Parathyroid adenoma (tissue), 2 donors: ENCODE data around the gene KCNJ15.

Experiments used
- H2AFZ ChIP-seq: fragments of 300-600 bp; sonication (generic); one replicate; pipeline ENCODE4 v1.7.0; 2017; ENCODE audit warnings: antibody characterized with exemption, mild to moderate bottlenecking
- H3K27ac ChIP-seq: fragments of 300-600 bp; sonication (generic); one replicate; pipeline ENCODE4 v1.7.0; 2017
- H3K27me3 ChIP-seq: fragments of 300-600 bp; sonication (generic); one replicate; pipeline ENCODE4 v1.7.0; 2017; ENCODE audit warnings: low read length; ENCODE audit not compliant: control insufficient read depth, insufficient read depth
- H3K36me3 ChIP-seq: fragments of 300-600 bp; sonication (generic); one replicate; pipeline ENCODE4 v1.7.0; 2017; ENCODE audit warnings: low read length; ENCODE audit not compliant: control insufficient read depth, insufficient read depth
- H3K4me1 ChIP-seq: fragments of 300-600 bp; sonication (generic); one replicate; pipeline ENCODE4 v1.7.0; 2017; ENCODE audit warnings: control low read depth
- H3K4me2 ChIP-seq: fragments of 300-600 bp; sonication (generic); one replicate; pipeline ENCODE4 v1.7.0; 2017; ENCODE audit warnings: low read length
- H3K4me3 ChIP-seq: fragments of 300-600 bp; sonication (generic); one replicate; pipeline ENCODE4 v1.7.0; 2017; ENCODE audit warnings: low read depth, low read length
- H3K79me2 ChIP-seq: fragments of 300-600 bp; sonication (generic); one replicate; pipeline ENCODE4 v1.7.0; 2017; ENCODE audit warnings: control low read depth
- H3K9ac ChIP-seq: fragments of 300-600 bp; sonication (generic); one replicate; pipeline ENCODE4 v1.7.0; 2017; ENCODE audit warnings: mild to moderate bottlenecking
- H3K9me3 ChIP-seq: fragments of 300-600 bp; sonication (generic); one replicate; pipeline ENCODE4 v1.7.0; 2017; ENCODE audit warnings: low read length; ENCODE audit not compliant: control insufficient read depth
- CTCF ChIP-seq: fragments of 300-600 bp; sonication (generic); IDR thresholded peaks from one replicate; pipeline ENCODE4 v1.7.0; 2017; ENCODE audit warnings: antibody characterized with exemption, mild to moderate bottlenecking
- donor health status: primary hyperparathyroidism.

Gene KCNJ15

GRCh38 chr21:38330666-38331065 lies 73.9 kb downstream of the KCNJ15 start:
- no peaks in the 10 kb centered on the region for H3K4me1 ChIP-seq
- no peaks in the 10 kb centered on the region for H3K79me2 ChIP-seq
- H2AFZ ChIP-seq = no peak overlapping the region
- no peaks in the 10 kb centered on the region for H3K9me3 ChIP-seq
- no peak overlapping the region for H3K4me2 ChIP-seq
- no peak for TF ChIP-seq CTCF
- H3K36me3 ChIP-seq = no peaks in the 10 kb centered on the region
- H3K27ac ChIP-seq = no peak overlapping the region
- no peak overlapping the region for H3K9ac ChIP-seq
- H3K4me3 ChIP-seq = no peak overlapping the region
- H3K27me3 ChIP-seq = peaks cover 4% of the 10 kb centered on the region

- H2AFZ ChIP-seq = no peak overlapping the region
Measured at GRCh38 chr21:38333301-38334272, 76.8 kb downstream of the KCNJ15 start.

GRCh38 chr21:38334866-38335265 lies 78.1 kb downstream of the KCNJ15 start:
- no peaks in the 10 kb centered on the region for H3K4me1 ChIP-seq
- H3K36me3 ChIP-seq = no peaks in the 10 kb centered on the region
- no peak overlapping the region for H3K4me3 ChIP-seq
- no peak overlapping the region for H2AFZ ChIP-seq
- no peaks in the 10 kb centered on the region for H3K9me3 ChIP-seq
- no peak overlapping the region for H3K27ac ChIP-seq
- no peaks in the 10 kb centered on the region for H3K27me3 ChIP-seq
- no peak overlapping the region for H3K9ac ChIP-seq
- no peaks in the 10 kb centered on the region for H3K79me2 ChIP-seq
- H3K4me2 ChIP-seq = no peak overlapping the region
- no peak for TF ChIP-seq CTCF

More at GRCh38 chr21:38333301-38334272, 76.8 kb downstream of the KCNJ15 start:
- TF ChIP-seq CTCF = no peak
- Histone ChIP-seq H3K4me1 (no peaks in the 10 kb centered on the region), H3K4me2 (no peak overlapping the region), H3K9me3 (no peaks in the 10 kb centered on the region), H3K27me3 (no peaks in the 10 kb centered on the region), H3K36me3 (no peaks in the 10 kb centered on the region), H3K9ac (no peak overlapping the region), H3K4me3 (no peak overlapping the region), H3K27ac (no peak overlapping the region), H3K79me2 (no peaks in the 10 kb centered on the region)

GRCh38 chr21:38337793-38338192 lies 81.0 kb downstream of the KCNJ15 start:
- Histone ChIP-seq H3K4me3 (no peak overlapping the region), H3K36me3 (no peaks in the 10 kb centered on the region), H3K9ac (no peak overlapping the region), H3K79me2 (no peaks in the 10 kb centered on the region), H3K4me2 (no peak overlapping the region), H3K27ac (no peak overlapping the region), H2AFZ (no peak overlapping the region), H3K27me3 (no peaks in the 10 kb centered on the region), H3K9me3 (no peaks in the 10 kb centered on the region), H3K4me1 (no peaks in the 10 kb centered on the region)
- no peak for TF ChIP-seq CTCF
